T-helper 17 cell (primary cell): ENCODE data around the gene FANCC. TPM values are rescaled to one million over a fixed set of nuclear protein-coding genes. Genes with fewer than 3 reads are reported as not detected.
A peak's percentile ranks its signal among the peaks of the same experiment; 100 is the strongest.

Source experiments
- ATAC-seq: fragments of 150-1000 bp; cut with Tn5 transposase; 2 replicates; pipeline ENCODE4 v1.10.0; 2021; ENCODE audit warnings: mild to moderate bottlenecking, moderate library complexity
- DNase-seq, 3 donors: peaks; one replicate each; pipeline versions ENCODE4 v3.0.0 to v3.0.0-alpha.2; 2020 to 2021
- H3K9me3 ChIP-seq: one replicate; pipeline ENCODE4 v1.7.0; 2013; ENCODE audit warnings: low read length, mild to moderate bottlenecking; ENCODE audit not compliant: control insufficient read depth, poor library complexity, severe bottlenecking
- H3K27ac Mint-ChIP-seq: one replicate; pipeline ENCODE4 v1.8.0; 2022; ENCODE audit warnings: mild to moderate bottlenecking, moderate library complexity, mixed read lengths
- H3K27me3 Mint-ChIP-seq: one replicate; pipeline ENCODE4 v1.8.0; 2022; ENCODE audit warnings: mixed read lengths
- H3K36me3 Mint-ChIP-seq: one replicate; pipeline ENCODE4 v1.8.0; 2022; ENCODE audit warnings: low read depth, mixed read lengths
- H3K4me1 Mint-ChIP-seq: one replicate; pipeline ENCODE4 v1.8.0; 2022; ENCODE audit warnings: mild to moderate bottlenecking, mixed read lengths
- H3K4me3 Mint-ChIP-seq: one replicate; pipeline ENCODE4 v1.8.0; 2022; ENCODE audit warnings: mild to moderate bottlenecking, moderate library complexity, mixed read lengths
- total RNA-seq, 4 donors: library from RNA in 2 of 4; stranded (reverse) in 2 of 4; gene quantifications; one replicate each; pipeline ENCODE4 v1.2.3 and lab custom pipeline; 2022 to 2026

The FANCC gene
- total RNA-seq, 2 donors from 2014 or later, result 3.7 to 3.9 TPM

- DNase-seq (no peak), ATAC-seq (no peak)
- Mint-ChIP-seq H3K27me3 (no peaks in the 10 kb centered on the region), H3K36me3 (peaks cover 3% of the 10 kb centered on the region), H3K4me3 (no peak overlapping the region), H3K27ac (no peak overlapping the region), H3K4me1 (peaks cover 2% of the 10 kb centered on the region)
- H3K9me3 ChIP-seq, result no peaks in the 10 kb centered on the region
These were observed 115.3 kb downstream of the FANCC start for GRCh38 chr9:95202076-95202681.

- no peaks in the 10 kb centered on the region for H3K9me3 ChIP-seq
- ATAC-seq (no peak), DNase-seq (no peak)
- H3K27me3 Mint-ChIP-seq, result no peaks in the 10 kb centered on the region
- H3K27ac Mint-ChIP-seq, result no peak overlapping the region
- H3K4me3 Mint-ChIP-seq, result no peak overlapping the region
- H3K4me1 Mint-ChIP-seq, result peaks cover 2% of the 10 kb centered on the region
- H3K36me3 Mint-ChIP-seq, result no peaks in the 10 kb centered on the region
These were observed 116.3 kb downstream of the FANCC start for GRCh38 chr9:95201206-95201605.

DNA sequence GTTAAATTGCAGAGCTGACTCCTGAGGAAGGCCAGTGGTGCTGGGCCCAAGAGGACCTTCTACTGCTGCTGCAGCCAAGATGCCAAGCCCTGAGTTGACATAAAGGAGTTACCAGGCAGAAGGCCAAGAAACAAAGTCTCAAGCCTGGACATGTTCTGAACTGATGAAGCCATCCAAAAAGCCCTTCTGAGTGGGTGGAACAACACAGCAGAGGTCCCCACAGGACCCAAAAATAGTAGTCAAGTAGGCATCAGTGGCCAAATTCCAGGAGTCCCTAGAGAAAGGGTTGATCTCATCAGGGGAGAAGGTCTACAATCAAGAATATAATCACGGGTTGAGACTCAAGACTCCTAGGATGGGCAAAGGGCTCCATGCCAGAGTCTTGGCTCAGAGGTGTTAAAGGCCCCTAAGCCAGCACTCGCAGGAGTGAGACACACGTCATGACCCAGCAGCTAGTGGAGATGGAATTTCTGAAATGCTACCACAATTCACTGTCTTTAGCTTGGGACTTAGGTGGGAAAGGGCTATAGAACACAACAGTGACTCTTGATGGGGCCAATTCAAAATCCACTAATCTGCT is 119.7 kb downstream of the FANCC start:
- Mint-ChIP-seq H3K4me1 (peaks cover 2% of the 10 kb centered on the region), H3K36me3 (no peaks in the 10 kb centered on the region), H3K27me3 (no peaks in the 10 kb centered on the region), H3K27ac (no peak overlapping the region), H3K4me3 (no peak overlapping the region)
- no peaks in the 10 kb centered on the region for H3K9me3 ChIP-seq
- DNase-seq (no peak), ATAC-seq (no peak)

- Mint-ChIP-seq H3K4me1 (peaks cover 18% of the 10 kb centered on the region), H3K36me3 (no peaks in the 10 kb centered on the region), H3K27ac (no peak overlapping the region), H3K27me3 (no peaks in the 10 kb centered on the region), H3K4me3 (no peak overlapping the region)
- no peaks in the 10 kb centered on the region for H3K9me3 ChIP-seq
- no peak for ATAC-seq
- no peak for DNase-seq
These were observed 124.0 kb downstream of the FANCC start for GRCh38 chr9:95193480-95193879.

GRCh38 chr9:95193067-95193466 is 124.4 kb downstream of the FANCC start:
- H3K27ac Mint-ChIP-seq, result no peak overlapping the region
- peaks cover 22% of the 10 kb centered on the region for H3K4me1 Mint-ChIP-seq
- ATAC-seq (no peak), DNase-seq (no peak)
- no peaks in the 10 kb centered on the region for H3K36me3 Mint-ChIP-seq
- no peak overlapping the region for H3K4me3 Mint-ChIP-seq
- no peaks in the 10 kb centered on the region for H3K27me3 Mint-ChIP-seq
- H3K9me3 ChIP-seq, result no peaks in the 10 kb centered on the region

DNA sequence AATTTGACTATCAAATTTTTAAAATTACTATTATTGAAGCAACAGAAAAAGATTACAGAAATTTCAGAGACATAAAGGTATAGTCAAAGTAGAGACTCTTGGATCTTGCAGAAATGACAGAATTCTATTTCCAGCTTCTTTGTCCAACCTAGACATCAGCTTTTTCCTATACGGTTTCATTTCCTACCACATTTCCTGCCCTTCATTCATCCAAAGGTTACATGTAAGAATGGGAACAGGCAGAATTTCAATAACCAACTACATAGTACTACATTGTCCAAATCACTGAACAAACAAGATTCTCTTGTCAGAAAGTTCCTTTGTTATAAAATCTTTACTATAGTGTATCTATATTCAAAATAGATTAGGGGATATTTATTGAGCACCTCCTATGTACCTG is 124.9 kb downstream of the FANCC start:
- H3K36me3 Mint-ChIP-seq, result no peaks in the 10 kb centered on the region
- no peak overlapping the region for H3K27ac Mint-ChIP-seq

DNA sequence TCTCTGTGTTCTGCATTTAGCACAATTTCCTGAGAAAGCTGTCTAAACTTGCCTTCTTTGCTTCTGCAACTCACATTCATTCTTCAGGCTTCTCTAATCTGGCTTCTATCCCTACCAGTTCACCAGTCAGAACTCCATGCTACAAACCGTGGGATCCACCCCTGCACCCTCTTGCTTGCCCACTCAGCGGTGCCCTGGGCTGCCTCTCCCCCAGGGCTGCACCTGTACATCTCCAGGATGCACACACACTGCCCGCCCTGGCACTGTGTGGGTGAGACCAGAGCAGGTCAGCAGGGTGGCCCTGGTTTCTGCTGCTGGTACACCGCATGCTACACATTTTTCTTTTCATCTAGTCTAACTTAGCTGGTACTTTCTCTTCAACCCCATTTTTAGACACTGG is 127.1 kb downstream of the FANCC start:
- Mint-ChIP-seq H3K27ac (peak overlapping the region; percentile 81), H3K36me3 (peaks cover 2% of the 10 kb centered on the region), H3K4me1 (peaks cover 23% of the 10 kb centered on the region), H3K27me3 (no peaks in the 10 kb centered on the region), H3K4me3 (peak overlapping the region; percentile 66)
- no peaks in the 10 kb centered on the region for H3K9me3 ChIP-seq
- no peak for DNase-seq
- no peak for ATAC-seq

More for the DNA sequence above, 124.9 kb downstream of the FANCC start:
- H3K9me3 ChIP-seq, result no peaks in the 10 kb centered on the region
- Mint-ChIP-seq H3K4me3 (no peak overlapping the region), H3K4me1 (peaks cover 23% of the 10 kb centered on the region), H3K27me3 (no peaks in the 10 kb centered on the region)
- no peak for DNase-seq
- no peak for ATAC-seq

- ATAC-seq, result no peak
- H3K4me3 Mint-ChIP-seq, result peak overlapping the region; percentile 66
- H3K27ac Mint-ChIP-seq, result peak overlapping the region; percentile 81
- no peaks in the 10 kb centered on the region for H3K9me3 ChIP-seq
- no peak for DNase-seq
- H3K36me3 Mint-ChIP-seq, result peaks cover 2% of the 10 kb centered on the region
- H3K27me3 Mint-ChIP-seq, result no peaks in the 10 kb centered on the region
- peaks cover 23% of the 10 kb centered on the region for H3K4me1 Mint-ChIP-seq
These were observed 128.0 kb downstream of the FANCC start for GRCh38 chr9:95189251-95190098.

DNA sequence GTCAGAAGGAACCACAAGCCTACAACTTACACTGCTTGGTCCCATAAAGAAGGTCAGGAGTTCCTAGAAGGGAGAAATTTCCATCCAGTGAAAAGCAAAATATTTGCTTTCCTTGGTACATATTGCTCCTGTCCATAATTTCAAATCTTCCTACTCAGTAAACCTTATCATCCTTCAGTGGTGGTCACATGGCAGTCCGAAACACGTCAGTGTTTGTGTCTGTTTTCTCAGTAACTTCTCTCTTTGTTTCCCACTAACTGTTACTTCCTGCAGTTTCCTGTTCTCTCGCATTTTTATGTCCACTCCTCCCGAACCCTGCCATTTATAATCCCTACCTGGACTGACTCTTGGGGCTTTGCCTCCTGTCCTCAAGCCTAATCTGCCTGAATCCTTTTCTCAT is 129.1 kb downstream of the FANCC start:
- Mint-ChIP-seq H3K4me1 (peaks cover 23% of the 10 kb centered on the region), H3K27ac (peak overlapping the region; percentile 81), H3K27me3 (no peaks in the 10 kb centered on the region), H3K36me3 (peaks cover 4% of the 10 kb centered on the region), H3K4me3 (no peak overlapping the region)
- H3K9me3 ChIP-seq, result no peaks in the 10 kb centered on the region
- DNase-seq (no peak), ATAC-seq (no peak)

GRCh38 chr9:95185956-95186355 is 131.6 kb downstream of the FANCC start:
- Mint-ChIP-seq H3K4me1 (peaks cover 23% of the 10 kb centered on the region), H3K4me3 (no peak overlapping the region)
- no peak for DNase-seq

DNA sequence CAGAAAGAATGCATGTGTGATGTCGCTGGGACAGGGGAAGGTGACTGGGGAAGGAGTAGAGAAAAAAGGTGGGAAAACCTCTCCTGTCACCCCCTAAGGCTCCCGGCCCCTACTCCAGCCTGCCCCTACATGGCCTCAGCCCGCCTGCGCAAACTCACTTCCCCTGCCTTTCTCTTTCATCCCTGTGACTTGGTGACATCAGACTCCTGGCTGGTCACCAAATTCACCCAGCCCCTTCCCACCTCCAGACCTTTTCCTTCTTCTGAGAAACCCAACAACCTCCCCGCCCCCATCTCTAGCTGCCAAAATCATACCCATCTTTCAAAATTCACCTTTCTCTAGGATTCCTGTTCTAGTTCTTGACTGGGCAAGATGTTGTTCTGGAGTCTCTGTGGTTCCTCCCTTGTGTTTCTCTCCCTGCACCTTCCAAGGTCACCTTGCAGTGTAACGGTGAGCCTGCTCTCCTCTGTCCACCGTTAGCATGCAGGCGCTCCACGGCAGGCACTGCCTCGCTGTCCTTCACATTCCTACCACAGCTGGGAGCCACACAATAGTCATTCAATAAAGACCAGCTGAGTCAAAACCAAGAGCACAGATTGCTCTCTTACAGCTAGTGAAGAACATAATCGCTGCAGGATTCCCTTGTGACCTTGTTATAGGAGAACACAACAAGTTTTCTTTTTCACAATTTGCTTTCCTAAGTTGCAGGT is 134.5 kb downstream of the FANCC start:
- ATAC-seq (no peak), DNase-seq (no peak)
- Mint-ChIP-seq H3K4me1 (peaks cover under 1% of the 10 kb centered on the region), H3K4me3 (no peak overlapping the region), H3K27me3 (no peaks in the 10 kb centered on the region), H3K36me3 (peaks cover 4% of the 10 kb centered on the region), H3K27ac (no peak overlapping the region)
- H3K9me3 ChIP-seq, result no peaks in the 10 kb centered on the region

More at GRCh38 chr9:95185956-95186355, 131.6 kb downstream of the FANCC start:
- Mint-ChIP-seq H3K27me3 (no peaks in the 10 kb centered on the region), H3K27ac (no peak overlapping the region), H3K36me3 (peaks cover 4% of the 10 kb centered on the region)
- H3K9me3 ChIP-seq, result no peaks in the 10 kb centered on the region
- no peak for ATAC-seq

DNA sequence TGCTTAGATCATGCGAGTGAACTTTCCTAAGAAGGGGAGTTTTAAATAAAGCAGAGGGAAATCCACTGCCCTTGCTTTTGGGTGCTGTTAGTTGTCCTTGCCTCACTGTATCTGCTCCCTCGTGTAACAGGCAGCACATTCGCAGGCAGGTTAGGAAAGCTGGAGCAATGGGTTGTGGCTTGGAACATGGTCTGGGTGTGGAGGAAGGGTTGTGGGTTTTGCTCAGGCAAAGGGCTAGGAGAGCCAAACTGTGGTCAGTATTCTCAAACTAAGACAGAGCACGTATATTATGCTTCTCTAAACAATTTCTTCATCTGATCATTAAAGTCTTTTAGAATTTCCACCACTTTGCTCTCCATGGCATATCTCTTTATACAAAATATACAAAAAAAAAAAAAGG is 135.7 kb downstream of the FANCC start:
- ATAC-seq (no peak), DNase-seq (no peak)
- no peak overlapping the region for H3K27ac Mint-ChIP-seq
- H3K27me3 Mint-ChIP-seq, result no peaks in the 10 kb centered on the region
- H3K4me3 Mint-ChIP-seq, result no peak overlapping the region
- no peaks in the 10 kb centered on the region for H3K9me3 ChIP-seq
- H3K4me1 Mint-ChIP-seq, result no peaks in the 10 kb centered on the region
- peaks cover 4% of the 10 kb centered on the region for H3K36me3 Mint-ChIP-seq

DNA sequence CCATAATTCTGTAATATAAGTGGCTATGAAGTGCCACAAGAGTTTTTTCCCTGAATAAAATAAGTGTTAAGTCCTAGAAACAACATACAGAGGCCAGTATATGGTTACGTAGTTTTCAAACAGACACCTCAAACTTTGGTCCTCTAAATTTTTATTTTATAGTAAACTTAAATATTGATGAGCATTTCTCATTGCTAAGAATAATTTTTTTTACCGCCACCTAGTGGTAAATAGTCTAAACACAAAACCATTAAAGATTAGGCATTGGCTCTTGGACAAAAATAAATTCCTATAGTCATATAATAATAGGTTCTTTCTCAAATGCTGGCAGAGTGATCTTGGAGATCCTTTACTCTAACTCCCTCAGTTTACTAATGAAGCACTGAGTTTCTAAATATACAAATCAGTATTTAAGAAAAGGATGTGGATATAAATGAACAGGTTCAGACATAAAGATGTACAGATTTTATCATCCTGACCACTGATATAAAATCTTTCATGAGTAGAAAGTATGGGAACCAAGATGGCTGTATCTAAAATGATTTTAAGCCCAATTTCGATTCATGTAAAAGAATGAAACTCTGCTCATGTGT is 136.2 kb downstream of the FANCC start:
- DNase-seq, result no peak
- no peaks in the 10 kb centered on the region for H3K27me3 Mint-ChIP-seq

More for the DNA sequence above, 136.2 kb downstream of the FANCC start:
- H3K27ac Mint-ChIP-seq, result no peak overlapping the region
- H3K36me3 Mint-ChIP-seq, result peaks cover 4% of the 10 kb centered on the region
- H3K4me1 Mint-ChIP-seq, result no peaks in the 10 kb centered on the region
- no peaks in the 10 kb centered on the region for H3K9me3 ChIP-seq
- no peak for ATAC-seq
- H3K4me3 Mint-ChIP-seq, result no peak overlapping the region
